GM10266 (cell line): ENCODE measurements around the gene KLHL30.

ENCODE experiments used
- DNase-seq: peaks from one replicate; pipeline ENCODE4 v3.0.0; 2012; ENCODE audit errors: extremely low spot score
- TF ChIP-seq, protein P1 (sequence below): IDR thresholded peaks from 2 replicates; pipeline ENCODE4 v1.5.1; 2012; ENCODE audit warnings: mild to moderate bottlenecking, low read depth; ENCODE audit not compliant: control insufficient read depth, insufficient read depth; ENCODE audit errors: missing control alignments

KLHL30 gene

DNA sequence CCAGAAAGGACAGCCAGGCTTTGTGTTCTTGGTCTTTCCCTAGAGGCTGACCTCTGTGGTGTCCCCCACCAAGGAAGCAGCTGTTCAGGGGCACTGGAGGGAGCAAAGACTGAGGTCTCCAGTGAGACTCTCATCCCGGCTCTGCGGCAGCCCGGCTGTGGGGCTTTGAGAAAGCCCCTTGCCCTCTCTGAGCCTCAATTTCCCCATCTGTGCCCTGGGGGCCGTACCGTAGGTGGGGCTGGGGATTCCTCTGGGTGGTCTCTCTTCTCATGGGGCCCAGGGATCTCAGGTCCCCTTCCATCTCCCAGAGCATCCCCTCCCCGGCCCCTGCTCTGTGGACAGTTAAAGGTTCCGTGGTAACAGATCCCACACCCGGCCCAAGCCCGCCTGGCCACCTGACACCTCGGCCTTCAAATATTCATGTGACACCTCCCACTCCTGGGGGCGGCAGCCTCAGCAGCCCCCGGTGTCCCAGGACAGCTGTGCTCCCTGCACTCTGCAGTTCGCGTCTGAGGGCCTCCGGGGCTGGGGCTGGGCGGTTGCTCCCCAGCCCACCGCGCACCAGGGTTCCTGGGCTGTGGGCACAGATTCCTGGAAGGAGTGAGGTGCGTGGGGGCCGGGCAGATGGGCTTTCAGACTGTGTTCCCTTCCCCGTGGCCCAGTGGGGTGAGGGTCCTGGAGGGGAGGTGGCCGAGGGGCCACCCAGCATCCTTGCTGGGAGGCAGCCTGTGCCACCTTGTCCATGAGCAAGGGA is 15.1 kb upstream of the KLHL30 start:
- TF ChIP-seq, protein P1, sequence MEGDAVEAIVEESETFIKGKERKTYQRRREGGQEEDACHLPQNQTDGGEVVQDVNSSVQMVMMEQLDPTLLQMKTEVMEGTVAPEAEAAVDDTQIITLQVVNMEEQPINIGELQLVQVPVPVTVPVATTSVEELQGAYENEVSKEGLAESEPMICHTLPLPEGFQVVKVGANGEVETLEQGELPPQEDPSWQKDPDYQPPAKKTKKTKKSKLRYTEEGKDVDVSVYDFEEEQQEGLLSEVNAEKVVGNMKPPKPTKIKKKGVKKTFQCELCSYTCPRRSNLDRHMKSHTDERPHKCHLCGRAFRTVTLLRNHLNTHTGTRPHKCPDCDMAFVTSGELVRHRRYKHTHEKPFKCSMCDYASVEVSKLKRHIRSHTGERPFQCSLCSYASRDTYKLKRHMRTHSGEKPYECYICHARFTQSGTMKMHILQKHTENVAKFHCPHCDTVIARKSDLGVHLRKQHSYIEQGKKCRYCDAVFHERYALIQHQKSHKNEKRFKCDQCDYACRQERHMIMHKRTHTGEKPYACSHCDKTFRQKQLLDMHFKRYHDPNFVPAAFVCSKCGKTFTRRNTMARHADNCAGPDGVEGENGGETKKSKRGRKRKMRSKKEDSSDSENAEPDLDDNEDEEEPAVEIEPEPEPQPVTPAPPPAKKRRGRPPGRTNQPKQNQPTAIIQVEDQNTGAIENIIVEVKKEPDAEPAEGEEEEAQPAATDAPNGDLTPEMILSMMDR = no peak
- DNase-seq = no peak

DNA sequence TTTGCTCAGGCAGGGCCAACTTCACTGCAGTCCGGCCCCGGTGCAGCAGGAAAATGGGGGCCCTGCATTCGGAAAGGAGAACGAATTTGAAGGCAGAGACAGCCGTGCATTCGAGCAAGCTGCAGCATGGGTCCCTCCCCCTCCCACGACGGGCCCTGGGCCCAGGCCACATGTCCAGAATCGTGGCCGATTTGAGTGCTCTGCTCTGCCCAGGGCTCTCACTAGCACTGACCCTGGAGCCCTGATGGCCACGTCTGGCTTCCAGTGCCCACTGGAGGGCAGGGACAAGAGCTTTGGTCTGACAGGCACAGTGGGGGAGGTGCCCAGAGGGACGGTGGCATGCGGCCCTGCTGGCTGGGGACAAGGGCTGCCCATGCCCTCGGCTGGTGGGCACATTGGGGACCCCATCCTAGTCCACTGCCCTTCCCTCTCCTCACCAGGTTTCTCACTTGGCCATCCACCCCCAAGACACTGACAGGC is 14.4 kb upstream of the KLHL30 start:
- no peak for DNase-seq
- TF ChIP-seq, protein P1 = no peak

DNA sequence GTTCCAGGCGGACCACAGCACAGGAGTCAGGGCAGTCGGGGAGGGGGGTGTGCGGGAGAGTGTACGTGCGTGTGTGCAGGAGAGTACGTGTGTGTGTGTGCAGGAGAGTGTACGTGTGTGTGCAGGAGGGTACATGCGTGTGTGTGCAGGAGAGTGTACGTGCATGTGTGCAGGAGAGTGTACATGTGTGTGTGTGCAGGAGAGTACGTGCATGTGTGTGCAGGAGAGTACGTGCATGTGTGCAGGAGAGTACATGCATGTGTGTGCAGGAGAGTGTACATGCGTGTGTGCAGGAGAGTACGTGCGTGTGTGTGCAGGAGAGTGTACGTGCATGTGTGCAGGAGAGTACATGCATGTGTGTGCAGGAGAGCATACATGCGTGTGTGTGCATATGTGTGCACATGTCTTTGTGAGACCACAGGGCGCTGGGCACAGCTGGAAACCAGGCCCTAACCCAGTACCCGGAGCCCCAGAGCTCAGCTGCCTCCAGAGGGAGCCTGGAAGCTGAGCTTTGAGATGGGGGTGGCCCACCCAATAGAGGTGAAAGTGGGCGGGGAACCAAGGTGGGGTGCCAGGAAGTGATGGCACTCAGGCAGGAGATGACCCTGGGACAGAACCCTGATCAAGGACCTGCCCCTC is 13.9 kb upstream of the KLHL30 start:
- DNase-seq = no peak
- TF ChIP-seq, protein P1 = no peak

DNA sequence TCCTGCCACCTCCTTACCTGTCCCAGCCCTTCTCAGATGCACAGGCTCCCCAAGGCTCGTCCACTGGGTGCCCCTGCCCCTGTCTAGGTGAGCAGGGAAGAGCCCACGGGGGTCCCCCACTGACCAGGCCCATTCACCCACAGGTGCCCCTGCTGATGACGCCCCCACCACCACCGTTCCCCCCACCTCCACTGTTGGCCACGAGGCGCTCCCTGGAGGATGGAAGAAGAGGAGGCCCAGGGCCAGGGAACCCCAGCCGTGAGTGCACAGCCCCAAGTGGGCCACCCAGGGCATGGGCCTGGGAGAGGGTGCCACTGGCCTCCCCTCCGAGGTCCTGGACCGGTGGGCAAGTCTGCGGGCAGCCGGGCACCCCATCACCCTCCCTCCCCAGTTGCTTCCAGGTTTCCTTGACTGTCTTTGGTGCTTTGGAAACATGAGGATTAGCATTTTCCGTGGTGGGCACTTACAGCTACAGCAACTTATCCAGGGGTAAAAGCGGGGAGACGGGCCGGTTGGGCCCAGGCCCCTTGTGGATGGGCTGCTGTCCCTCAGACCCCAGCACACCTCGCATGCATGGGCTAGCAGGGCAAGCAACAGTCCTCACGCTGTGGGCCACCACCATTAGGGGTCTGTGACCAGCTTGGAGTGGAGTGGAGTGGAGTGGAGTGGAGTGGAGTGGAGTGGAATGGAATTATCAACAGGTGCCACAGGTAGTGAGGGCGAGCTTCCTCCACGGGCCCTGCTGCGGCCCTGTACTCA is 13.2 kb upstream of the KLHL30 start:
- no peak for DNase-seq
- TF ChIP-seq, protein P1 = no peak

DNA sequence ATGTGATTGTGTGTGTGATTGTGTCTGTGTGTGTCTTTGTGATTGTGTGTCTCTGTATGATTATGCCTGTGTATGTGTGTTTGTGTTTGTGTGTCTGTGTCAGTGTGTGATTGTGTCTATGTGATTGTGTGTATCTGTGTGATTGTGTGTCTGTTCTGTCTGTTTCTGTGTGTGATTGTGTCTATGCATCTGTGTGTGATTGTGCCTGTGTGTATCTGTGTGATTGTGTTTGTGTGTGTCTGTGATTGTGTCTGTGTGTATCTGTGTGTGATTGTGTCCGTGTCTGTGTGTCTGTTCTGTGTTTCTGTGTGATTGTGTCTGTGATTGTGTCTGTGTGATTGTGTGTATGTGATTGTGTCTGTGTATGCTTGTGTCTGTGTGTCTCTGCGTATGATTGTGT is 12.1 kb upstream of the KLHL30 start:
- no peak for DNase-seq
- TF ChIP-seq, protein P1 = no peak

- TF ChIP-seq, protein P1 = no peak
- no peak for DNase-seq
Measured at GRCh38 chr2:238126775-238127164, 11.7 kb upstream of the KLHL30 start.
